ENCODE measurements around the gene C12orf57. TPM values are rescaled to one million over a fixed set of nuclear protein-coding genes. Genes with fewer than 3 reads are reported as not detected.

Gene C12orf57
- total RNA-seq, 1 experiment from 2014 or later: 111 TPM

GRCh38 chr12:6912164-6912935 is 31.5 kb upstream of the C12orf57 start:
- peaks cover 14% of the 10 kb centered on the region for H3K4me1 ChIP-seq
- H3K9me3 Mint-ChIP-seq (ENCODE audit: unreplicated experiment): no peaks in the 10 kb centered on the region
- CTCF ChIA-PET: interaction anchor here (0.8 to 1.7 kb wide), 3 partner anchors 13 to 43 kb away, joined by 3 to 6 read pairs (median 3); partner anchors contain the start of gene SPSB2
- DNase-seq: no peak
- H3K4me3 Mint-ChIP-seq (ENCODE audit: unreplicated experiment): peak overlapping the region; percentile 49
- no peaks in the 10 kb centered on the region for H3K27me3 Mint-ChIP-seq (ENCODE audit: insufficient read depth, unreplicated experiment)
- POLR2A ChIA-PET: interaction anchor here (0.6 to 0.9 kb wide), 4 partner anchors 31 to 419 kb away, joined by 3 to 17 read pairs (median 4); partner anchors contain the start of genes C12orf57, MRPL51 and RNU7-1
- H3K4me1 Mint-ChIP-seq (ENCODE audit: low read depth, unreplicated experiment): peaks cover 9% of the 10 kb centered on the region
- TF ChIP-seq CTCF (IDR thresholded peaks at IDR 0.05; ENCODE audit: insufficient read depth in 1 of 2, low read depth in 1 of 2, low read length in 1 of 2, severe bottlenecking in 1 of 2, unreplicated experiment in 1 of 2): no peak
- H3K36me3 Mint-ChIP-seq (ENCODE audit: insufficient read depth, unreplicated experiment): peaks cover 7% of the 10 kb centered on the region
- H3K27ac Mint-ChIP-seq (ENCODE audit: unreplicated experiment): no peak overlapping the region
- intact Hi-C loops (cut with micrococcal nuclease; ENCODE audit: unreplicated experiment): no loop called here
- H3K4me3 ChIP-seq (ENCODE audit: low read depth, low read length): no peak overlapping the region
- no peaks in the 10 kb centered on the region for H3K9me3 ChIP-seq
- BruUV-seq (replicated peaks): no TSS peak
- H3K27me3 ChIP-seq (replicated peaks; ENCODE audit: control insufficient read depth, insufficient read depth, low read length): no peaks in the 10 kb centered on the region
- peaks cover 1% of the 10 kb centered on the region for H3K36me3 ChIP-seq (ENCODE audit: control insufficient read depth, insufficient read depth, low read length)

GRCh38 chr12:6914246-6914946 is 29.4 kb upstream of the C12orf57 start, which contains the start of gene ENO2:
Gene ENO2 (plus strand): TSS chr12:6914580. CDS start chr12:6915833, 1,253 bp downstream.
- peak; percentile 63 to 73 for DNase-seq
- H3K27me3 Mint-ChIP-seq (ENCODE audit: insufficient read depth, unreplicated experiment): no peaks in the 10 kb centered on the region
- CTCF ChIA-PET: interaction anchor here (0.6 to 1.8 kb wide), 6 partner anchors 23 to 195 kb away, joined by 3 to 8 read pairs (median 6); partner anchors contain the start of genes C1RL, C1S, SPSB2 and TPI1

More at GRCh38 chr12:6914246-6914946, 29.4 kb upstream of the C12orf57 start, which contains the start of gene ENO2:
- no peaks in the 10 kb centered on the region for H3K9me3 Mint-ChIP-seq (ENCODE audit: unreplicated experiment)
- BruUV-seq (replicated peaks): no TSS peak
- no peak for TF ChIP-seq CTCF (IDR thresholded peaks at IDR 0.05; ENCODE audit: insufficient read depth in 1 of 2, low read depth in 1 of 2, low read length in 1 of 2, severe bottlenecking in 1 of 2, unreplicated experiment in 1 of 2)
- Histone ChIP-seq H3K4me1 (peaks cover 14% of the 10 kb centered on the region), H3K9me3 (no peaks in the 10 kb centered on the region), H3K36me3 (ENCODE audit: control insufficient read depth, insufficient read depth, low read length) (peaks cover 1% of the 10 kb centered on the region), H3K27me3 (replicated peaks; ENCODE audit: control insufficient read depth, insufficient read depth, low read length) (no peaks in the 10 kb centered on the region), H3K4me3 (ENCODE audit: low read depth, low read length) (peak within 1 kb of the TSS; percentile 69)
- H3K36me3 Mint-ChIP-seq (ENCODE audit: insufficient read depth, unreplicated experiment): peaks cover 7% of the 10 kb centered on the region
- no peak within 1 kb of the TSS for H3K27ac Mint-ChIP-seq (ENCODE audit: unreplicated experiment)
- H3K4me3 Mint-ChIP-seq (ENCODE audit: unreplicated experiment): peak within 1 kb of the TSS; percentile 96
- intact Hi-C loops (cut with micrococcal nuclease; ENCODE audit: unreplicated experiment): loop anchor here (1.0 kb wide), 1 partner anchor 10 kb away; the partner anchor contains the start of gene LRRC23
- peaks cover 9% of the 10 kb centered on the region for H3K4me1 Mint-ChIP-seq (ENCODE audit: low read depth, unreplicated experiment)
- POLR2A ChIA-PET: interaction anchor here (0.7 to 1.3 kb wide), 2 partner anchors 23 to 44 kb away, joined by 3 to 4 read pairs; no protein-coding TSS in a partner anchor

Measured in Caco-2 (cell line).